Stimulated activated CD8-positive, alpha-beta memory T cell treated with anti-CD3 and anti-CD28 coated beads, Interleukin-7, amount 100 ng/mL, for 1 hour (primary cell): ENCODE results near the gene ADAM11.

Source experiments
- DNase-seq, 2 donors: peaks; one replicate each; pipeline ENCODE4 v3.0.0-alpha.2; 2020; ENCODE audit warnings: low read depth in 2 of 2

The ADAM11 gene

DNA sequence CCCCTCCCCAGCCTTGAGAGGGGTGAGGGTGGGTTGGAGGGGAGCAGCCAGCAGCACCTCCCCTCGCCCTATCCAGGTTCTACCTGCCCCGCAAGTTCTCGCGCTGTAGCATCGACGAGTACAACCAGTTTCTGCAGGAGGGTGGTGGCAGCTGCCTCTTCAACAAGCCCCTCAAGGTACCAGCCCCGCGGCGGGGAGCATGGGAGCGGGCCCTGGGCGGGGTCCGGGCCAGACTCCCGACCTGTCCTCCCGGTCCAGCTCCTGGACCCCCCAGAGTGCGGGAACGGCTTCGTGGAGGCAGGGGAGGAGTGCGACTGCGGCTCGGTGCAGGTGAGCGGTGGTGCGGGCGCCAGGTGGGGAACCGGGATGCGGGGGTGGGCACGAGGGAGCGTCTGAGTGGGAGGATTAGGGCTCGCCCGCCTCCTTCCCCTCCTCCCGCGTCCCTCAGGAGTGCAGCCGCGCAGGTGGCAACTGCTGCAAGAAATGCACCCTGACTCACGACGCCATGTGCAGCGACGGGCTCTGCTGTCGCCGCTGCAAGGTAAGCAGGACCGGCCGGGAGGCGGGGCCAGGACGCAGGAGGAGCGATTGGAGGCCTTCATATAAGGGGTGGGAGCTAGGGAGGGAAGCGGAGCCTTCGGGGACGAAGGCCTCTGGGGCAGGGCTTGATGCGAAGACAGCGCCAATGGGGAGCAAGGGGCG lies 16.5 kb downstream of the ADAM11 start:
- peak; percentile 15 to 92 for DNase-seq

DNA sequence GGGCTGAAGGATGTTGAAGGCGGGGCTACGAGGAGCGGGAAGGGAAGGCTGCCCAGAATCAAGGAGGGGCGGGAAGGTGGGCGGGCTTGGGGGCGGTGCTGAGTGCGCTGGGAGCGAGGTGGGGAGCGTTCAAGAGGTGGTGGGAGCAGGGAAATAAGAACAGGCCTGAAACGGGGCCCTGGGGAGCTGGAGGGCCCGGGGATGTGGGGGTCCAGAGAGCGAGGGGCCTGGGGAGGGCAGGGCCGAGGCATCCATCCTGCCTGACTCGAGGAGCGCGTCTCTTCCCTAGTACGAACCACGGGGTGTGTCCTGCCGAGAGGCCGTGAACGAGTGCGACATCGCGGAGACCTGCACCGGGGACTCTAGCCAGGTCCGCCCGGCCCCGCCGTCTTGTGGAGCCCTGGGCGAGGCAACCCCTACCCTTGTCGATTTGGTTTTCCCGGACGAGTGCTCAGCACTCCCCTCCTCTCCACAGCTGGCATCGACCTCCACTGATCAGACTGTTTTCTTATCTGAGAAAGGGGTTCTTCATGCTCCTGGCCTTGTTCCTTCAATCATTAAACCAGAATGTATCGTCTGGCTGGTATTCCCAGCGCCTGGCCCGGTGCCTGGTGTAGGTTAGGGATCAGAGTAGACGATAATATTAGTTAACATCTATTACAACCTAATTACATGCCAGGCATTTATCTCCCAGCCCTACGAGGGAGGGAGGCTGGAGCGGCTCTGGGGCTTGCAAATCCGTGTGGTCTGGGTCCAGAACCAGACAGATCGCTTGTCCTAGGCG lies 17.2 kb downstream of the ADAM11 start:
- DNase-seq = peak in 1 of 2 donors; percentile 98

DNA sequence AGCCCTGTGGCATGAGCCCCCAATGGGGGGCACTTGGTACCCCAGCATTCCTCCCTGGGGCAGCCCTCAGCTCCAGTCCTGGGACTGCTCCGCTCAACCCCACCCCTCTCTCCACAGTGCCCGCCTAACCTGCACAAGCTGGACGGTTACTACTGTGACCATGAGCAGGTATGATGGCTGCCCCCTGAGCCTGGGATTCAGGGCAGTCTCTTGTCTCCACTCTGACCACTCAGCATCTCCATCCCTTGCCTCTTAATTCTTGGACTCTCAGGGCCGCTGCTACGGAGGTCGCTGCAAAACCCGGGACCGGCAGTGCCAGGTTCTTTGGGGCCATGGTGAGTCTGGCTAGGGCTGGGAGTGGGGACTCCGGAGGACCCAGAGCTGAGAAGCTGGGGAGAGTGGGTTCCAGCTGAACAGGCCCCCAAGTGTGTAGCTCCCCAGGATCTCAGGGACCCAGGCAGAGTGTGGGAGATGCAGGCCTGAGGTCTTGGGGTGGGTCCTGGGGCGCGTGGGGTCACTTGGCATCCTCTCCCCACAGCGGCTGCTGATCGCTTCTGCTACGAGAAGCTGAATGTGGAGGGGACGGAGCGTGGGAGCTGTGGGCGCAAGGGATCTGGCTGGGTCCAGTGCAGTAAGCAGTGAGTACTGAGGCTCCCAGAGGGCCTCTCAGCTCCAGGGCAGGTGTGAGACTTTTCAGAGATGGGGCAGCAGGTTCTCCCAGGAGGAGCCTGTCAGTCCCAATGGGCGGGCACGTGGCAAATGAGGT lies 18.0 kb downstream of the ADAM11 start:
- DNase-seq = no peak

DNA sequence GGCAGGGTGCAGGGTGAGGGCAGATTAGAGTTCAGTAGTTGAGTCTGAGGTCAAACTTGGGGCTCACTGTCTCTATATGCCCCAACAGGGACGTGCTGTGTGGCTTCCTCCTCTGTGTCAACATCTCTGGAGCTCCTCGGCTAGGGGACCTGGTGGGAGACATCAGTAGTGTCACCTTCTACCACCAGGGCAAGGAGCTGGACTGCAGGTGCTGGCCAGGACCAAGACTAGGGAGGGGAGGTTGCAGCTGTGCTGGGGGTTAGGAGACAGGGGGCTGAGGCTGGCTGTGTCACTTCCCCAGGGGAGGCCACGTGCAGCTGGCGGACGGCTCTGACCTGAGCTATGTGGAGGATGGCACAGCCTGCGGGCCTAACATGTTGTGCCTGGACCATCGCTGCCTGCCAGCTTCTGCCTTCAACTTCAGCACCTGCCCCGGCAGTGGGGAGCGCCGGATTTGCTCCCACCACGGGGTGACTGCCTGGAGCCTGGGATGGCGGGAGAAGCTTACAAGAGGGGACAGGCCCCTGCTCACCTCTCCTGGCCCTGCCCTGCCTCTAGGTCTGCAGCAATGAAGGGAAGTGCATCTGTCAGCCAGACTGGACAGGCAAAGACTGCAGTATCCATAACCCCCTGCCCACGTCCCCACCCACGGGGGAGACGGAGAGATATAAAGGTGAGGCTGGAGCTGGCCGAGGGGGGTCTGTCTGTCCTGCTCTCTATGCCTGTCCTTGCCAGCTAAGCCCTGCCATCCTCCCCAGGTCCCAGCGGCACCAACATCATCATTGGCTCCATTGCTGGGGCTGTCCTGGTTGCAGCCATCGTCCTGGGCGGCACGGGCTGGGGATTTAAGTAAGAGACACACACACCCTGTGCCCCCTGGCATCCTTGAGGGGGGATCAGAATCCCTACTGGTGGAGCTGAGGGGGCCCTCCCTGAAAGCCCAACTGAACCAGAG lies 18.9 kb downstream of the ADAM11 start:
- DNase-seq = no peak

DNA sequence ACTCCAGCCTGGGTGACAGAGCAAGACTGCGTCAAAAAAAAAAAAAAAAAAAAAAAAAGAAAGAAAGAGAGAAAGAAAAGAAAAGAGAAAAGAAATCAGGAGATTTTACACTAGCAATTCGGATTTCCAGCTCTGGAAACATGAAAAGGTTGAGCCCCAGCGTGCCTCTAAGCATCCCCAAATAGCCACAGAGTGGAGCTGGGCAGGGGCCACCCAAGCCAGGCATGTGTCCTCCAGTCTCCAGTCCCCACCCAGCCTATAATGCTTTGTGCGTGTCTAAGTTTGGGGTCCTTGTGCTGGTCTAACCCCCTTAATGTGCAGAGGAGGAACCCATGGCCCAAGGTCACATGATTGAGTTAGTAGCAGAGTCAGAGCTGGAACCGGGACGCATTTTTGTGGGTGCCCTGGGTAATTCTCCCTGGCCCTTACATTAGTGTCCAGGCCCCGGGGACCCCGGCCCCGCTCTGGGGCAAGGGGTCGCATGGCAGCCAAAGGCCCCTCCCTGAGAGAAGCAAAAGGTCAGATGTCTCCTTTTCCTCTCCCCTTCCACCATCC lies 19.9 kb downstream of the ADAM11 start:
- DNase-seq = no peak

DNA sequence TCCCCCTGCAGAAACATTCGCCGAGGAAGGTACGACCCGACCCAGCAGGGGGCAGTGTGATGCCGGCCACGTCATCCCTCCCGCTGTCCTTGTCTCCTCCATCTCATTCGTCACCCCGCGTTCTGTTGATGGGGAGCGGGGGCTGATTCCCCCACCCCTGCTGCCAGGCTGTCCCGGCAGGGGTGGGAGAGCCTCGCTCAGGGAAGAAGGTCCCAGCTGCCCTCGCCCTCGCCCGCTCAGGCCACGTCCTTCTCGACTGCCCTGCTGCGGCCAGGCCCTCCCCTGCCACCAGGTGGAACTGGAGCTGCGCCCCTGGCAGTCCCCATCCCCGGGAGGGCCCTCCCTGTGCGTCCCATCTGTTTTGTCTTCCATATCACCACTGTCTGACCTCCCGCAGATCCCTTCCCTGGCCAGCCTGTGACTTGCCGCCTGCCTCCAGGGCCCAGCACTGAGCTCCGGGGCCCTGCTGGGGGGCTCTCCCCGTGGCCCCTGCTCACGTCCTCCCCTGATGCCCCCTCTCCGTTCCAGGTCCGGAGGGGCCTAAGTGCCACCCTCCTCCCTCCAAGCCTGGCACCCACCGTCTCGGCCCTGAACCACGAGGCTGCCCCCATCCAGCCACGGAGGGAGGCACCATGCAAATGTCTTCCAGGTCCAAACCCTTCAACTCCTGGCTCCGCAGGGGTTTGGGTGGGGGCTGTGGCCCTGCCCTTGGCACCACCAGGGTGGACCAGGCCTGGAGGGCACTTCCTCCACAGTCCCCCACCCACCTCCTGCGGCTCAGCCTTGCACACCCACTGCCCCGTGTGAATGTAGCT lies 20.6 kb downstream of the ADAM11 start:
- peak; percentile 60 to 74 for DNase-seq

DNA sequence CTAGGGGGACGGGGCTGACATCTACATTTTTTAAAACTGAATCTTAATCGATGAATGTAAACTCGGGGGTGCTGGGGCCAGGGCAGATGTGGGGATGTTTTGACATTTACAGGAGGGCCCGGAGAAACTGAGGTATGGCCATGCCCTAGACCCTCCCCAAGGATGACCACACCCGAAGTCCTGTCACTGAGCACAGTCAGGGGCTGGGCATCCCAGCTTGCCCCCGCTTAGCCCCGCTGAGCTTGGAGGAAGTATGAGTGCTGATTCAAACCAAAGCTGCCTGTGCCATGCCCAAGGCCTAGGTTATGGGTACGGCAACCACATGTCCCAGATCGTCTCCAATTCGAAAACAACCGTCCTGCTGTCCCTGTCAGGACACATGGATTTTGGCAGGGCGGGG lies 21.4 kb downstream of the ADAM11 start:
- no peak for DNase-seq

DNA sequence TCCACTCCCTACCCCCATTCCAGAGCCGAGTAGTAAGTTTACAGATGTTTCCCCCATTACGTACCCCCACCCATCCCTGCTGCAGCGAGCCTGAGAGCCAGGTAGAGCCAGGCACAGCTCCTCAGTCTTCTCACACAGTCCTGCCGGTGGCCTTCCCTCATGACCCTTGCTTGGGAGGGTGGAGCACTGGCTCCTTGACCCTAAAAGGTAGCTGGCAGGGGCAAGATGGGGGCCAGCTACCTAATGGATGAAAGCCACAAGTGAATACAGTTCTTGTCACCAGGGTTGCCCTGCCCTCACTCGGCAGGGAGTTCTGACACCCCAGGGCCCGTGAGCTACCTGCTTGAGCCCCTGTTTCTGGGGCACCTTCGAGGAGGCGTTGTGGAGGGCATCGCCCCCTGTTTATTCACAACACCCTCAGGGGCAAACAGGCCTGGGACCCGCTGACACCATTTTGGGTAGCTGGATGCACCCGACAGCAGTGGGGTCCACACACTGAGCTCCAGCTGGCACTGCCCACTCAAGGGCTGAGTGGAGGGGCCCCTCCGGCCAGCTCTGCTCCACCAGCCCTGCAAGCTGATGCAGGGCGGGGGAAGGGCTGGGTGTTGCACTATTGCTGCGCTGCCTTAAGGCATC lies 22.2 kb downstream of the ADAM11 start:
- DNase-seq = no peak

DNA sequence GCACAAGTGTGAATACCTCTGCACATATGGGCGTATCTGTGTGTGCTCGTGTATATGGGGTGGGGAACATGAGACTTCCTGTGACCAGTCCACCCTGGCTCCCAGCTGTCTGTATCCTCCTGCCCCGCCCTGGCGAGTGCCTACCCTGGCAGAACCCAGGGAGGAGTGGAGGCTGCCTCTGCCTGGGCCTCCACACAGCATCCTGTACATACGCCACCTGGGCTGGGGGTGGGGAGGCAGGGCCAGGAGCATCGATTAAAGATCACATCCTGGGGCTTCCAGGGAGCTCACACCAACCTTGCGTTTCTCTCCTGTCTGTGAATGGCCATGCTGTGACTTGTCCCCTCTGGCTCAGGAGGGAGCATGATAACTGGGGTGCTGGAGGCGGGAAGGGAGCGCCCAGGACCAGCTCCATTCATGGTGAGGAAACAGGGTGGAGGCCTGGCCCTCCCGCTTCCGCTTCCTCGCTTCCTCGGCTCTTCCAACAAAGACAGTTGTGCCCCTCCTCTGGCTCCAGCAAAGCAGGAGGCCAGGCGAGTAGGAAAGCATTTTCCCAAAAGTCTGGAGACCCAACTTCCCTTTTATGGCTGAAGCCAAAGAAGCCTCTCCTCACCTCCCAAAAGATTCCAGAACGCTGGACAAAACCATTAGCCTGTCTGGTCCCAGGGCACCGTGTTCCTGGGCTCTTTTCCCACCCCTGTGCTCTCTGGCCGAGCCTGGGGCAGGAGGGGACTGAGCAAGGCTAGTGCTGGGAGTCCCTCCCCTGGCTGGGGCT lies 22.9 kb downstream of the ADAM11 start:
- DNase-seq = no peak

DNA sequence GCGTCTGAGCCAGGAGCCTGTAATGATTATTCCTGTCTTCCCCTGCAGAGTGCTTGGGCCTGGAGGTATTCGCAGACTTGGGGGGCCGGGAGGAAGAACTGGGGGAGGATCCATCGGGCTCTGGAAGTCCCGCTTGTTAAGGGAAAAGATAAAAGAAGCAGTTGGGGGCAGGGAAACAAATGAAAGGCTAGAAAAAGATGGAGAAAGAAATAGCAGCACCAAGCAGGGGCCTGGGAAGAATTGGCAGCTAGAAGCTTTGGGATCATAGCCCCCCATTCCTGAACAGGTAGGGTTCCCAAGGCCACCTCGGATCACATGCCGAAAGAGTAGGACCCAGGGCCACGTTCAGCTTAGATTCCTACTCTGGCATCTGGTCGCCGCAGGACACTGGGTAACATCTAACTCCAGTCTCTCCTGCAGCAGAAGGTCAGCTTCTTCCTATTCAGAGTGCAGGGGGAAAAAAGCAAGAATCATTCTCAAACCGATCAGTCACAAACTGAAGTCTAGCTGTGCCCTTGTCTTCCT lies 23.6 kb downstream of the ADAM11 start:
- no peak for DNase-seq

DNA sequence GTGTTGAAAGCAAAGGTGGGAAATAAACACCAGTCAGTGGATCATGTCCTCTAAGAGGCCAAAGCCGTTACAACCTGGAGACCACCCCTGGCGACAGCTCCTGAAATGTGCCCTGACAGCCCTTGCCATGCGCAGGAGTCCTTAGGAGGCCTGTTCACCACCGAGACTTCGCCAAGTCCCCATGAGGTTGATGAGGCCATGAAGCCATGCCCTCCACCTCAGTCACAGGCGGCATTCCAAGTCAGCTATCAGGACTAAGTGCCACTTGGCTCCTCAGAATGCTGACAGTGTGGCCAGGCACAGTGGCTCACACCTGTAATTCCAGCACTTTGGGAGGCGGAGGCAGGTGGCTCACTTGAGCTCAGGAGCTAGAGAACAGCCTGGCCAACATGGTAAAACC lies 27.1 kb downstream of the ADAM11 start:
- DNase-seq = no peak

DNA sequence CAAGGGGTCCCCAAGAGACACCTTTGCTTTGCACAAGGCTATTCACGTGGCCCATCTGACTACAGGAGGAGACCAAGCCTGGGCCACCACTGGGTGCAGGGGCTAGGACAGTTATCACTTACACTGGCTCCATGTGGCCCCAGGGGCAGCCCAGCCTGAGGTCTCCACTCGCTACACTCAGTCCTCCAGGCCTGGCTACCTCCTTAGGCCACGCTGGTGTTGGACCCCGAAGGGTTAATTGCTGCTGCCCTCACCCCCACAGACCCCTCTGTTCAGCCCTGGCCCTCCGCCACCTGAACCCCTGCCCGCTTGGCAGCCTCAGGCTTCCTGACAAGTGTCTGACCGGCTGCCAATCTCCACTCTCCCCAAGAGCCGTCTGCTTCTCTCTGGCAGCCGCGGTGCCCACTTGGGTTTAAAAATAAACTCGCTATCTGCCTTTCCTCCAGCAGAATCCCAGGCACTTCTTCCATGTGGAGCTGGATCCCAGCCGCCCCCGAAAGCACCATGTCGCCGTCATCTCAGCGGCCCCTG lies 27.8 kb downstream of the ADAM11 start:
- DNase-seq = no peak

DNA sequence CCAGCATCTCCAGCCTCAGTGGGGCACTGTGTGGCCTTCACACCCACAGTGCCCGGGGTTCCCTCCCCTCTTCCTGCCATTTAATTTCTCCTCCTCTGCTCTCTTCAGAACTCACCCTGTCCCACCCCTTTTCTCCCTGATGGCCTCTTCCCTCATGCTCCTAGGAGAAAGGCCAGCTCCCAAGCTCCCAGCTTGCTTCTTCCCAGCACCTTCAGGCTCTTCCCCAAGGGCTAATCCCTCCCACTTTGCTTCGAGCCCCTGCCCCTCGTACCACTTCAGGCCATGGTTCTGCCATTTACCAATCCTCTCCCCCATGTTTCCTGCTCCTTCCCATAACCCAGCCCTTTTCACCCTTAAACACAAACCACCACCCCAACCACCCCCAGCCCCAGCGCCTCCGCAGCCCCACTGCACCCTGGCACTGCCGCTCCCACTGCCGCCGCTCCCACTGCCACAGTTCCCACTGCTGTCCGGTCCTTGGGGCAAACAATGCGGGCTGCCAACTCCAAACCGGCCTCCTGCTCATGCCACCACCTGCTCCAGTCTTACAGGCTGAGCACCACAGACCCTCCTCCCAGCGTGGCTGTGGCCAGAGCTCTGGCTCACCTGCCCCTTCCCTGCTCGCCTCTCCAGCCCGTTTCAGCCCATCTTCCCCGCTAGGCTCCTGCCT lies 28.6 kb downstream of the ADAM11 start:
- no peak for DNase-seq

DNA sequence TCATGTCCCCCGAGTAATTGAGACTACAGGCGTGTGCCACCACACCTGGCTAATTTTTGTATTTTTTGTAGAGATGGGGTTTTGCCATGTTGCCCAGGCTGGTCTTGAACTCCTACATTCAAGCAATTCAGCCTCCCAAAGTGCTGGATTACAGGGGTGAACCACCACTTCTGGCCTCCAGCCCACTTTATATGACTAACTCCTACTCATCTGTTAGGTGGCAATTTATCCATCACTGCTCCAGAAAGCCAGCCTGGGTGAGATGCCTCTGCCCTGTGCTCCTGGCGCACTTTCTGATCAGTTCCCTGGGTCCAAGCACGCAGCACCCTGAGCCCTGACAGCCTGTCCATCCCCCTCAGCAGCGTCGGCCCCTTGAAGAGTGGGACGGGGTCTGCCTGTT lies 29.4 kb downstream of the ADAM11 start:
- DNase-seq = no peak

DNA sequence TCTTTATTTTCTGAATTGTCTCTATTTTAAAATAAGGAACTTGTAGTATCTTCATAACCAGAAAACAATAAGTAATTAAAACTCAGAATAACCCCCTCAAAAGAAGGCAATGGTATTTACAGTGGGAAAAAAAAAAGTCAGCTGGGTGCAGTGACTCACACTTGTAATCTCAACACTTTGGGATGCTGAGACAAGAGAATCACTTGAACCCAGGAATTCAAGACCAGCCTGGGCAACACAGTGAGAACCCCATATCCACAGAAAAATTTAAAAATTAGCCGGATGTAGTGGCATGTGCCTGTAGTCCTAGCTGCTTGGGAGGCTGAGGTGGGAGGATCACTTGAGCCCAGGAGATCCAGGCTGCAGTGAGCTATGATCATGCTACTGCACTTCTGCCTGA lies 33.5 kb downstream of the ADAM11 start:
- no peak for DNase-seq

DNA sequence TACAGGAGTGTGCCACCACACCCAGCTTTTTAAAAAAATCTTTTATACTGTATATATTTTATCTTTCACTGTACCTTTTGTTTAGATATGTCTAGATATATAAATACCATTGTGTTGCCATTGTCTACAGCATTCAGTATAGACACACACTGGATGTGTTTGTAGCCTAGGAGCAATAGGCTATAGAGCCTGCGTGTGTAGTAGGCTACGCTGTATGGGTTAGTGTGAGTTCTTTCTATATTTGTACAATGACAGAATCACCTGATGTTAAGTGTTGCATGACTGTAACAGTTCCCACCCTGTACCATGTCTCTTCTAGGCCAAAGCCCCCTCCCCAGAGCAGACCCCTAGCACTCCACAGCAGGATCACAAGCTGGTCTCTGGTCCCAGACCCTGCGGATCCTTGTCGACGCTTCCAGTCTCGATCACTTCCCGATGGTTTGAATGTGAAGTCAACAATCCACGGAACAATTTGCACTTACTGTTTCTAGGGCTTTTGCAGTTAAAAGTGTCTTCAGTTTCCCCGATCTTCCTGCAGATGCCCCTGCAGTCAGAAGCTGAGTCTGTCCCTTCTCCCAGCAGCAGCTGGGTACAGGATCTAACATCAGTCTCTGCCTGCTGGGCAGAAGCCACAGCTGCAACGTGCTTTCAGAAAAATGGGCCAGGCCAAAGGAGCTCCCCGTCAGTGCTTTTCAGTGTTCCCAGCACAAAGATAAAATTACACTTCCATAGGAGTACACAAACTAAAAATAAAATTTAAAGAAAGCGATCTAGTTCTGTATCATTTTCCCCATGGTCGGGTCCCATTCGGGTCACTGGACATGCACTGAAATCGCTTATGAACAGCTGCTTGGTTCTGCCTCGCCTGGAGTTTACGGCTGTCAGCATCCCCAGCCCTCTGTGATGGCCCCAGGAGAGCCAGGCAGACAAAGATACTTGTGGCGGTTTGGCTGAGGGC lies 35.4 kb downstream of the ADAM11 start:
- no peak for DNase-seq
